Measurements from ENCODE around the gene LTBP1. TPM values are rescaled to one million over a fixed set of nuclear protein-coding genes. Genes with fewer than 3 reads are reported as not detected.

Gene LTBP1
- total RNA-seq, 1 experiment from 2014 or later, result 2.2 TPM

GRCh38 chr2:33094303-33094702, 147.6 kb downstream of the LTBP1 start:
- Histone ChIP-seq H3K4me1 (ENCODE audit: insufficient read depth, low read length, poor library complexity, severe bottlenecking) (no peaks in the 10 kb centered on the region), H3K27ac (ENCODE audit: low read depth, low read length, poor library complexity, severe bottlenecking) (no peak overlapping the region), H3K36me3 (ENCODE audit: insufficient read depth, low read length, poor library complexity, severe bottlenecking) (no peaks in the 10 kb centered on the region), H3K27me3 (replicated peaks; ENCODE audit: insufficient read depth, low read depth, low read length, poor library complexity) (peaks cover 18% of the 10 kb centered on the region), H3K9me3 (ENCODE audit: low read depth, low read length, poor library complexity, severe bottlenecking) (no peaks in the 10 kb centered on the region), H3K4me3 (ENCODE audit: low read depth, low read length, poor library complexity, severe bottlenecking) (no peak overlapping the region)
- CTCF ChIA-PET, result no interaction called here
- BruUV-seq (replicated peaks), result no TSS peak
- TF ChIP-seq EZH2 (IDR thresholded peaks at IDR 0.05; ENCODE audit: borderline replicate concordance, low read depth, low read length, poor library complexity, severe bottlenecking) (no peak), CTCF (conservative IDR thresholded peaks at IDR 0.05; ENCODE audit: low read depth, low read length) (no peak)
- intact Hi-C loops (cut with micrococcal nuclease; ENCODE audit: unreplicated experiment), result no loop called here
- DNase-seq (ENCODE audit: low spot score), result no peak
- POLR2A ChIA-PET (ENCODE audit: low non-redundant PET), result no interaction called here

- intact Hi-C loops (cut with micrococcal nuclease; ENCODE audit: unreplicated experiment), result no loop called here
- no peak for DNase-seq (ENCODE audit: low spot score)
Observed at GRCh38 chr2:33099989-33100388, 153.2 kb downstream of the LTBP1 start.

GRCh38 chr2:33100921-33101320, 154.2 kb downstream of the LTBP1 start:
- H3K9me3 ChIP-seq (ENCODE audit: low read depth, low read length, poor library complexity, severe bottlenecking), result no peaks in the 10 kb centered on the region
- no peaks in the 10 kb centered on the region for H3K4me1 ChIP-seq (ENCODE audit: insufficient read depth, low read length, poor library complexity, severe bottlenecking)
- BruUV-seq (replicated peaks), result no TSS peak
- ChIA-PET POLR2A (ENCODE audit: low non-redundant PET) (no interaction called here), CTCF (no interaction called here)
- no peak overlapping the region for H3K4me3 ChIP-seq (ENCODE audit: low read depth, low read length, poor library complexity, severe bottlenecking)
- DNase-seq (ENCODE audit: low spot score), result no peak
- no peaks in the 10 kb centered on the region for H3K36me3 ChIP-seq (ENCODE audit: insufficient read depth, low read length, poor library complexity, severe bottlenecking)
- peaks cover 7% of the 10 kb centered on the region for H3K27me3 ChIP-seq (replicated peaks; ENCODE audit: insufficient read depth, low read depth, low read length, poor library complexity)
- intact Hi-C loops (cut with micrococcal nuclease; ENCODE audit: unreplicated experiment), result no loop called here
- no peak overlapping the region for H3K27ac ChIP-seq (ENCODE audit: low read depth, low read length, poor library complexity, severe bottlenecking)
- TF ChIP-seq EZH2 (IDR thresholded peaks at IDR 0.05; ENCODE audit: borderline replicate concordance, low read depth, low read length, poor library complexity, severe bottlenecking) (no peak), CTCF (conservative IDR thresholded peaks at IDR 0.05; ENCODE audit: low read depth, low read length) (no peak)

More at GRCh38 chr2:33099989-33100388, 153.2 kb downstream of the LTBP1 start:
- no TSS peak for BruUV-seq (replicated peaks)
- no peaks in the 10 kb centered on the region for H3K4me1 ChIP-seq (ENCODE audit: insufficient read depth, low read length, poor library complexity, severe bottlenecking)
- H3K36me3 ChIP-seq (ENCODE audit: insufficient read depth, low read length, poor library complexity, severe bottlenecking), result no peaks in the 10 kb centered on the region
- H3K27me3 ChIP-seq (replicated peaks; ENCODE audit: insufficient read depth, low read depth, low read length, poor library complexity), result peaks cover 15% of the 10 kb centered on the region
- H3K4me3 ChIP-seq (ENCODE audit: low read depth, low read length, poor library complexity, severe bottlenecking), result no peak overlapping the region
- H3K9me3 ChIP-seq (ENCODE audit: low read depth, low read length, poor library complexity, severe bottlenecking), result no peaks in the 10 kb centered on the region
- no peak overlapping the region for H3K27ac ChIP-seq (ENCODE audit: low read depth, low read length, poor library complexity, severe bottlenecking)
- CTCF ChIA-PET, result no interaction called here
- POLR2A ChIA-PET (ENCODE audit: low non-redundant PET), result no interaction called here
- TF ChIP-seq CTCF (conservative IDR thresholded peaks at IDR 0.05; ENCODE audit: low read depth, low read length) (no peak), EZH2 (IDR thresholded peaks at IDR 0.05; ENCODE audit: borderline replicate concordance, low read depth, low read length, poor library complexity, severe bottlenecking) (no peak)
